ENCODE data around the gene PELI2. TPM values are rescaled to one million over a fixed set of nuclear protein-coding genes. Genes with fewer than 3 reads are reported as not detected.

Gene PELI2
- polyA plus RNA-seq, 1 donor (not counting 4 experiments of a cell fraction or from before 2014, with no cell fraction given), result not detected

DNA sequence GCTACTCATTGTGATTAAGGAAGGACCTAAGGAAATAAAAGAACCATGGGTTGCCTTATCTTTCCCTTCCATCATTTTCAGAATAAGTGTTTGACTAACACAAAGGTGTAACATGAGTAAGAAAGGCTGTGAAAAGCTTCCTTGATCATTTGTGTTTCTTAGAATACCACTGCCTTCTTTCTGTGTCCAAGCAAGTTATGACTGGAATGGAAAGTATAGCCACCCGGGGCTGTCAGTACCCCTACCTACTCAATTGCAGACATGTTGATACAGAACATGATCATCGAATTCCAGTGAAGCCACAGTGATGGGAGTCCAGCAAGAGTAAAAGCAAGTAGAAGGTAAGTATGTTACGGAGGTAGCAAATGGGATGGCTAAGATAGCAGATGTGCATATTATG is 209.8 kb downstream of the PELI2 start:
- no peaks in the 10 kb centered on the region for H3K9me1 ChIP-seq (ENCODE audit: control insufficient read depth, extremely low read depth, insufficient read depth, low read length)
- no peaks in the 10 kb centered on the region for H3K27me3 ChIP-seq (ENCODE audit: control insufficient read depth, extremely low read depth, insufficient read depth, low read length)
- H3K36me3 ChIP-seq (ENCODE audit: control insufficient read depth in 2 of 2, extremely low read depth in 1 of 2, insufficient read depth in 2 of 2, low read length in 2 of 2), result no peaks in the 10 kb centered on the region
- DNase-seq (ENCODE audit: low read depth, low spot score) (no peak), FAIRE-seq (no peak)
- TF ChIP-seq CTCF (optimal IDR thresholded peaks at IDR 0.05 in 1 of 3, IDR thresholded peaks at IDR 0.05 in 1 of 3, conservative IDR thresholded peaks at IDR 0.05 in 1 of 3; ENCODE audit: extremely low read depth in 1 of 3, insufficient read depth in 2 of 3, low read length in 3 of 3), result no peak
- TF ChIP-seq EZH2 (IDR thresholded peaks at IDR 0.05; ENCODE audit: low read length), result no peak
- H3K4me3 ChIP-seq (ENCODE audit: control insufficient read depth in 2 of 3, extremely low read depth in 1 of 3, insufficient read depth in 2 of 3, low read depth in 1 of 3, low read length in 3 of 3), result no peak overlapping the region
- no peak overlapping the region for H3K27ac ChIP-seq (ENCODE audit: control insufficient read depth, insufficient read depth, low read length)
- no peak overlapping the region for H3K4me2 ChIP-seq (ENCODE audit: control insufficient read depth, extremely low read depth, insufficient read depth, low read depth, low read length)
- H3K4me1 ChIP-seq (ENCODE audit: control insufficient read depth, extremely low read depth, insufficient read depth, low read length), result no peaks in the 10 kb centered on the region
- no peaks in the 10 kb centered on the region for H4K20me1 ChIP-seq (ENCODE audit: control insufficient read depth, extremely low read depth, insufficient read depth, low read length)
- H3K9ac ChIP-seq (ENCODE audit: control insufficient read depth, extremely low read depth, insufficient read depth, low read length), result no peak overlapping the region
- no peak overlapping the region for H2AFZ ChIP-seq (ENCODE audit: control insufficient read depth, low read length)
- dilution Hi-C loops (cut with MboI; ENCODE audit: extremely low pct_ligation_motif_present, low sequenced_read_pairs), result no loop called here
- H3K9me3 ChIP-seq (ENCODE audit: control insufficient read depth, low read depth, low read length), result no peaks in the 10 kb centered on the region
- no peaks in the 10 kb centered on the region for H3K79me2 ChIP-seq (ENCODE audit: control insufficient read depth, insufficient read depth, low read length)

GRCh38 chr14:56331592-56332216 is 213.5 kb downstream of the PELI2 start:
- H3K9me1 ChIP-seq (ENCODE audit: control insufficient read depth, extremely low read depth, insufficient read depth, low read length), result no peaks in the 10 kb centered on the region
- H3K9me3 ChIP-seq (ENCODE audit: control insufficient read depth, low read depth, low read length), result no peaks in the 10 kb centered on the region
- H3K4me2 ChIP-seq (ENCODE audit: control insufficient read depth, extremely low read depth, insufficient read depth, low read depth, low read length), result no peak overlapping the region
- no peak overlapping the region for H3K27ac ChIP-seq (ENCODE audit: control insufficient read depth, insufficient read depth, low read length)
- no peak overlapping the region for H3K9ac ChIP-seq (ENCODE audit: control insufficient read depth, extremely low read depth, insufficient read depth, low read length)
- H4K20me1 ChIP-seq (ENCODE audit: control insufficient read depth, extremely low read depth, insufficient read depth, low read length), result no peaks in the 10 kb centered on the region
- TF ChIP-seq EZH2 (IDR thresholded peaks at IDR 0.05; ENCODE audit: low read length), result no peak
- no peak for TF ChIP-seq CTCF (optimal IDR thresholded peaks at IDR 0.05 in 1 of 3, IDR thresholded peaks at IDR 0.05 in 1 of 3, conservative IDR thresholded peaks at IDR 0.05 in 1 of 3; ENCODE audit: extremely low read depth in 1 of 3, insufficient read depth in 2 of 3, low read length in 3 of 3)
- H3K4me1 ChIP-seq (ENCODE audit: control insufficient read depth, extremely low read depth, insufficient read depth, low read length), result peaks cover 7% of the 10 kb centered on the region
- no peaks in the 10 kb centered on the region for H3K79me2 ChIP-seq (ENCODE audit: control insufficient read depth, insufficient read depth, low read length)
- H3K4me3 ChIP-seq (ENCODE audit: control insufficient read depth in 2 of 3, extremely low read depth in 1 of 3, insufficient read depth in 2 of 3, low read depth in 1 of 3, low read length in 3 of 3), result no peak overlapping the region
- no peaks in the 10 kb centered on the region for H3K27me3 ChIP-seq (ENCODE audit: control insufficient read depth, extremely low read depth, insufficient read depth, low read length)
- DNase-seq (ENCODE audit: low read depth, low spot score) (no peak), FAIRE-seq (no peak)
- dilution Hi-C loops (cut with MboI; ENCODE audit: extremely low pct_ligation_motif_present, low sequenced_read_pairs), result no loop called here
- H3K36me3 ChIP-seq (ENCODE audit: control insufficient read depth in 2 of 2, extremely low read depth in 1 of 2, insufficient read depth in 2 of 2, low read length in 2 of 2), result no peaks in the 10 kb centered on the region
- H2AFZ ChIP-seq (ENCODE audit: control insufficient read depth, low read length), result no peak overlapping the region

All from keratinocyte (primary cell).